ENCODE results near the gene CD40LG. TPM values are rescaled to one million over a fixed set of nuclear protein-coding genes. Genes with fewer than 3 reads are reported as not detected.

Gene CD40LG
- total RNA-seq, 2 experiments from 2014 or later, result not detected

- ChIA-PET POLR2A (no interaction called here), CTCF (ENCODE audit: unreplicated experiment) (no interaction called here)
- Histone ChIP-seq H3K4me2 (ENCODE audit: low read length) (no peak overlapping the region), H2AFZ (ENCODE audit: low read length) (no peak overlapping the region), H3K27ac (ENCODE audit: low read depth, low read length, poor library complexity, severe bottlenecking) (no peak overlapping the region), H3K4me3 (ENCODE audit: low read depth, low read length, poor library complexity, severe bottlenecking) (no peak overlapping the region), H4K20me1 (ENCODE audit: insufficient read depth, low read length) (no peaks in the 10 kb centered on the region), H3K9me2 (ENCODE audit: insufficient read depth, low read length) (no peaks in the 10 kb centered on the region), H3K4me1 (ENCODE audit: insufficient read depth, low read length, poor library complexity, severe bottlenecking) (no peaks in the 10 kb centered on the region), H3K9me3 (ENCODE audit: low read length) (no peaks in the 10 kb centered on the region), H3K79me2 (ENCODE audit: insufficient read depth, low read depth, low read length) (no peaks in the 10 kb centered on the region), H3K36me3 (ENCODE audit: insufficient read depth, low read length) (no peaks in the 10 kb centered on the region)
- intact Hi-C loops (cut with micrococcal nuclease; ENCODE audit: unreplicated experiment), result no loop called here
- no TSS peak for BruUV-seq (replicated peaks)
- DNase-seq (ENCODE audit: low spot score), result no peak
- TF ChIP-seq CTCF (conservative IDR thresholded peaks at IDR 0.05; ENCODE audit: low read length) (no peak), EZH2phosphoT487 (IDR thresholded peaks at IDR 0.05; ENCODE audit: borderline replicate concordance, low read depth, low read length) (no peak)
Measured at GRCh38 chrX:136630881-136631280, 17.1 kb upstream of the CD40LG start.

DNA sequence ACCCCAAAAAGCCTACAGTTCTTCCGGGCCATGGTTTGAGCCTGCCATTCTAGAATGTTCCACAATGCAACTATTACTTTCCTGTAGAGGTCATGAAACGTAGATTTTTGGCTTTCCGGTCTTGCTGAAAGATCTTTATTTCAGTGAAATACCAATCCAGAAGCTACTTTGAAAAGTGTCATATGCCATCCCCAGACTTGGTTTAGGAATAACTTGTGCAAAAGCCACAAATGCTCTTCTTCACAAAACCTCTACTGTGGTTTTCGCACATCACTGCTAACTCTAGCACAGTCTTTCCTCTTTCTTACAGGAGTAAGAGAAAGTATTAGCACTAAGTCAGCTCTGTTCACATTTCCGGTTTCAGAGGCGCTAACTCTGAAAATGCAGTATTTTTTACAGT is 12.7 kb upstream of the CD40LG start:
- no peak overlapping the region for H3K4me2 ChIP-seq (ENCODE audit: low read length)
- H3K27ac ChIP-seq (ENCODE audit: low read depth, low read length, poor library complexity, severe bottlenecking), result no peak overlapping the region
- H3K36me3 ChIP-seq (ENCODE audit: insufficient read depth, low read length), result no peaks in the 10 kb centered on the region
- no peaks in the 10 kb centered on the region for H4K20me1 ChIP-seq (ENCODE audit: insufficient read depth, low read length)
- intact Hi-C loops (cut with micrococcal nuclease; ENCODE audit: unreplicated experiment), result no loop called here
- H3K9me2 ChIP-seq (ENCODE audit: insufficient read depth, low read length), result no peaks in the 10 kb centered on the region
- no peaks in the 10 kb centered on the region for H3K9me3 ChIP-seq (ENCODE audit: low read length)
- no peaks in the 10 kb centered on the region for H3K4me1 ChIP-seq (ENCODE audit: insufficient read depth, low read length, poor library complexity, severe bottlenecking)
- DNase-seq (ENCODE audit: low spot score), result no peak
- CTCF ChIA-PET (ENCODE audit: unreplicated experiment), result no interaction called here
- TF ChIP-seq EZH2phosphoT487 (IDR thresholded peaks at IDR 0.05; ENCODE audit: borderline replicate concordance, low read depth, low read length), result no peak
- TF ChIP-seq CTCF (conservative IDR thresholded peaks at IDR 0.05; ENCODE audit: low read length), result no peak
- POLR2A ChIA-PET, result no interaction called here
- H3K79me2 ChIP-seq (ENCODE audit: insufficient read depth, low read depth, low read length), result no peaks in the 10 kb centered on the region
- H2AFZ ChIP-seq (ENCODE audit: low read length), result no peak overlapping the region
- H3K4me3 ChIP-seq (ENCODE audit: low read depth, low read length, poor library complexity, severe bottlenecking), result no peak overlapping the region
- BruUV-seq (replicated peaks), result no TSS peak

- Histone ChIP-seq H4K20me1 (ENCODE audit: insufficient read depth, low read length) (no peaks in the 10 kb centered on the region), H3K4me2 (ENCODE audit: low read length) (no peak overlapping the region), H3K36me3 (ENCODE audit: insufficient read depth, low read length) (no peaks in the 10 kb centered on the region), H3K9me2 (ENCODE audit: insufficient read depth, low read length) (no peaks in the 10 kb centered on the region), H3K79me2 (ENCODE audit: insufficient read depth, low read depth, low read length) (no peaks in the 10 kb centered on the region), H3K27ac (ENCODE audit: low read depth, low read length, poor library complexity, severe bottlenecking) (no peak overlapping the region), H3K4me3 (ENCODE audit: low read depth, low read length, poor library complexity, severe bottlenecking) (no peak overlapping the region), H3K9me3 (ENCODE audit: low read length) (no peaks in the 10 kb centered on the region), H2AFZ (ENCODE audit: low read length) (no peak overlapping the region), H3K4me1 (ENCODE audit: insufficient read depth, low read length, poor library complexity, severe bottlenecking) (no peaks in the 10 kb centered on the region)
- CTCF ChIA-PET (ENCODE audit: unreplicated experiment), result no interaction called here
- TF ChIP-seq CTCF (conservative IDR thresholded peaks at IDR 0.05; ENCODE audit: low read length), result no peak
- no peak for TF ChIP-seq EZH2phosphoT487 (IDR thresholded peaks at IDR 0.05; ENCODE audit: borderline replicate concordance, low read depth, low read length)
- POLR2A ChIA-PET, result no interaction called here
- no peak for DNase-seq (ENCODE audit: low spot score)
- no TSS peak for BruUV-seq (replicated peaks)
- intact Hi-C loops (cut with micrococcal nuclease; ENCODE audit: unreplicated experiment), result no loop called here
Measured at GRCh38 chrX:136636121-136636520, 11.8 kb upstream of the CD40LG start.

Measured in OCI-LY7 (cell line).